Renal pelvis (tissue), 4 donors: ENCODE results near the gene BMP8B. TPM values are rescaled to one million over a fixed set of nuclear protein-coding genes. Genes with fewer than 3 reads are reported as not detected.
"Not testable (repeated sequence)": the region's sequence is repeated elsewhere in the genome, so short reads cannot be mapped to it uniquely, and the experiment has no call there.

ENCODE experiments used
- DNase-seq: peaks from one replicate; pipeline ENCODE4 v3.0.0-alpha.2; 2013
- polyA plus RNA-seq, 3 donors: library from polyadenylated mRNA; unstranded; fragments of 120-200 nt; gene quantifications; one replicate each; pipeline ENCODE4 v1.2.1, GENCODE V29; 2013; ENCODE audit not compliant: insufficient read length in 3 of 3

The BMP8B gene
- polyA plus RNA-seq, 3 donors: 1.6 to 3.4 (median 2.8) TPM

- no peak for DNase-seq
Observed at GRCh38 chr1:39779821-39780220, 8.8 kb downstream of the BMP8B start.

- no peak for DNase-seq
Observed at GRCh38 chr1:39779137-39779536, 9.5 kb downstream of the BMP8B start.

DNA sequence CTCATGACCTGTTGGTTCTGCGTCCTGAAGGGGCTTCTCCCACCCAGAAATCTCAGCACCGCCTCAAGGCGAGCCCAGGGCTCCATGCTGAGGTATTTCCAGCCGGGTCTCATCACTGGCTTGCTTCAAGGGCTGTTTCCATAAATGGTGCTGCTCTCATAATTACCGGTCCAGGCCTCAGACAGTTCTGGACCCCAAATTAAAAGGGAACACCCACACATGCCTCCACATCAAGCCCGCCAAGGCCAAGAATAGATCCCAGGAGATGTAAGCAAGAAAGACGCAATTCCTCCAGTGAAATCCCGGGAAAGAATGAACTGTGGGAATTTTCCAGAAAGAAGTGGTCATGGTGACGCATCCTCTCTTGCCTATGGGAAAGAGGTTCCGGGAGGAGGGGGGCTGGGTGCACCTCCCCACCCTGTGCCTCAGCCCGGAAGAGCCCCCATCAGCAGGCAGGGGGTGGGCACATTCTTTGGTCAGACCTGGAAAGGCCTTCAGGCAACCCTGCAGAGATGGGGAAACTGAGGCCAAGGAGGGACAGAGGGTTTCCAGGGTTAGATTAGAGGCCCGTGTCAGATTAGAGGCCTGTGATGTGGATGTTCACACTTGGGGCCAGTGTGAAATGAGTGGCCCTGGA lies 10.1 kb downstream of the BMP8B start:
- not testable (repeated sequence) for DNase-seq

- DNase-seq: not testable (repeated sequence)
Observed at GRCh38 chr1:39777896-39778295, 10.8 kb downstream of the BMP8B start.

DNA sequence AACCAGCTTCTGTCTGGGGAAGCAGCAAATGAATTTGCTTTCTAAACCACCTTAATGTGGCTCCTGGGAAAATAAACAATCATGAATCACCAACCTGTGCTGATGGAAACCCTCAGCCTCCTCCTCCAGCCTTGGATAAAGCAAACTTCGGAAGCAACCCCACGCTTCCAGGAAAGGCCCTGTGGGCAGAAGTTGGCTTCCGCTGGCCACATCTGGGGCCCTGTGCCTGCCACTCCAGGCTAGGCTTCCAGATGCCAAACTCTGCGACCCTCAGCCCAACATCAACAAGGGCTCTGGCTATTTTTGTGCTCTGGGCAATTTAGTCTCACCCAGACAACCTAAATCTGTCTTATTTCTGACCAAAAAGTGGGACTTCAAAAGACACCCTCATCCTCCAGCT lies 11.4 kb downstream of the BMP8B start:
- DNase-seq: no peak

DNA sequence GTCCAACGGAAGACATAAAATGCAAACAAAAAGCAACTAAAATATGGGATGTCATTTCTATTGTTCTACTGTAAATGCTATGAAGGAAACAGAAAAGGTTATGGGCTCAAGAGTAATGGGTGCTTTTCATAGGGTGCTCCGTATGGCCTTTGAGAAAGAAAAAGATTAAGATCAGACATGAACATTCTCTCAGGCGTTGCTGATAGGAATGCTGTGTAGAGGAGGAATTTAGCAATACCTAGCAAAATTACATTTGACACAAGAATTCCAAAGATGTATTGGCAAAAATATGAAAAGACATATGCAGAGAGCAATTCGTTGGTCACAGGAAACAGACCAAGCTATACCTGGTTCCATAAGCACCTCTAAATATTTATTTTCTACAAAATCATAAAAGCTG lies 11.8 kb downstream of the BMP8B start:
- DNase-seq: no peak

- no peak for DNase-seq
Observed at GRCh38 chr1:39776400-39776713, 12.3 kb downstream of the BMP8B start.

- DNase-seq: not testable (repeated sequence)
Observed at GRCh38 chr1:39775676-39776399, 12.8 kb downstream of the BMP8B start.

GRCh38 chr1:39775141-39775540 lies 13.5 kb downstream of the BMP8B start:
- DNase-seq: not testable (repeated sequence)

GRCh38 chr1:39773369-39773979 lies 15.2 kb downstream of the BMP8B start:
- not testable (repeated sequence) for DNase-seq

GRCh38 chr1:39771022-39771532 lies 17.6 kb downstream of the BMP8B start, which contains the start of gene OXCT2:
OXCT2 (minus strand) TSS chr1:39771348; CDS start chr1:39771255, 93 bp downstream.
- not testable (repeated sequence) for DNase-seq

DNA sequence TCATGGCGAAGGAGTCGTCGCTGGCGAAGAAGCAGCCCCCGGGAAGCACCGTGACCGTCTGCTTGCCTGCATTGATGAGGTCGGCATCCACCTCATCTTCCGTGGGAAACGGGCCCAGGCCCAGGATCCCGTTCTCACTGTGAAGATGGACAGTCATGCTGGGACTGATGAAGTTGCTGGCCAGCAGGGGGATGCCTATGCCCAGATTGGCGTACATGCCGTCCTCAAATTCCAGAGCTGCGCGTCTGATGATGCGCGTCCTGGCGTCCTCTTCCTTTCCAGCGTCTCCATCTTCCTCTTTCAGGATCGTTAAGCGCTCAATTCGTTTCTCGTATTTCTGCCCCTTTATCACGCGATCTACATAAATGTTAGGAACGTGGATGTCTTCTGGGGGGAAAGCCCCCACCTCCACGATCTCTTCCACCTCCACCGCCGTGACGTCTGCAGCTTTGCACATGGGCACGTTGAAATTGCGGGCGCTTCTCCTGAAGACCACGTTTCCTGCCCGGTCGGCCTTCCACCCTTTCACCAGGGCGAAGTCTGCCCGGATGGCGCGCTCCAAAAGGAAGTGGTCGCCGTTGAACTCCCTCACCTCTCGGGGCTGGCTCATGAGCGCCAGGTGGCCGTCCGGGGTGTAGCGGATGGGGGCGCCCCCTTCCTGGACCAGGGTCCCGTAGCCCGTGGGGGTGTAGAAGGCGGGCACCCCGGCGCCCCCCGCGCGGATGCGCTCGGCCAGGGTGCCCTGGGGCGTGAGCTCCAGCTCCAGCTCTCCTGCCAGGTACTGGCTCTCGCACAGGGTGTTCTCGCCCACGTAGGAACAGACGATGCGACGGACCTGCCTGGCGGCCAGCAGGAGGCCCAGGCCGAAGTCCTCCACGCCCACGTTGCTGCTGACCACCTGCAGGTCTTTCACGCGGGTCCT lies 18.3 kb downstream of the BMP8B start:
- DNase-seq: not testable (repeated sequence)

DNA sequence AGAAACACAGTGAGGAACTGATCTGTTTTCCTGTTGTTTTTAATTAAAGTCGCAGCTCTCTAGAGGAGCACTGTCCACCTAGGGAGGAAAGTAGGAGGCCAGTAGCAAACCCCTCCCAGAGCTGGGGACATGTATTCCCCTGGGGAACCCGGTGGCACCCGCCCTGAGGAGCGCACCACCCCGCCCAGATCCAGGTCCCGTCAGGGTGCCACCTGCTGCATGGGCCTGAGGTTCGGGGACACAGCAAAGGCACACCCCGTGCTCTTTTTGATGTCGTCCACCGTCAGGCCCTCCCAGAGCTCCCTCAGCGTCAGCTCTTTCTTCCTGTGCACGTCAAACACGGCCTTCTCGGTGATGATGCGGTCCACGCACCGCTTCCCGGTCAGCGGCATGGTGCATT lies 19.2 kb downstream of the BMP8B start:
- DNase-seq: not testable (repeated sequence)

- not testable (repeated sequence) for DNase-seq
Observed at GRCh38 chr1:39766466-39766865, 22.2 kb downstream of the BMP8B start.

DNA sequence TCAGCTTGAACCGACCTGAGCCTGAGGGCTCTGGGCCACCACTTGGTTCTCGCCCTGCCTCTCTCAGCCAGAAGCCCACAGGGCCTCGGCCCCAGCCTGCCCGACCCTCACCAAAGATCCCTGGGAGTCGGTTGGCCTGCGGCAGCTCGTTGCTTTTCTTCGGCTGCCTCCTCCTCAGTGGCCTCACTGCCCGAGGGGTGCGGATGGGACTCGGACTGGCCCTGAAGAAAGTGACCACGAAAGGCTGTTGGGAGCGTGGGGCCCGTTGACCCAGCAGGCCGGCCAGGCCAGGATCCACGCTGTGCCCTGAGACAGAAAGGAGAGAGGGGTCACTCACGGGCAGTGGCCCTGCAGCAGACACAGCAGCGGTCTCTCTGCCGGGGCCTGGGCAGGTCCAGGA lies 24.2 kb downstream of the BMP8B start:
- DNase-seq: not testable (repeated sequence)

- DNase-seq: not testable (repeated sequence)
Observed at GRCh38 chr1:39763619-39764374, 24.9 kb downstream of the BMP8B start.

DNA sequence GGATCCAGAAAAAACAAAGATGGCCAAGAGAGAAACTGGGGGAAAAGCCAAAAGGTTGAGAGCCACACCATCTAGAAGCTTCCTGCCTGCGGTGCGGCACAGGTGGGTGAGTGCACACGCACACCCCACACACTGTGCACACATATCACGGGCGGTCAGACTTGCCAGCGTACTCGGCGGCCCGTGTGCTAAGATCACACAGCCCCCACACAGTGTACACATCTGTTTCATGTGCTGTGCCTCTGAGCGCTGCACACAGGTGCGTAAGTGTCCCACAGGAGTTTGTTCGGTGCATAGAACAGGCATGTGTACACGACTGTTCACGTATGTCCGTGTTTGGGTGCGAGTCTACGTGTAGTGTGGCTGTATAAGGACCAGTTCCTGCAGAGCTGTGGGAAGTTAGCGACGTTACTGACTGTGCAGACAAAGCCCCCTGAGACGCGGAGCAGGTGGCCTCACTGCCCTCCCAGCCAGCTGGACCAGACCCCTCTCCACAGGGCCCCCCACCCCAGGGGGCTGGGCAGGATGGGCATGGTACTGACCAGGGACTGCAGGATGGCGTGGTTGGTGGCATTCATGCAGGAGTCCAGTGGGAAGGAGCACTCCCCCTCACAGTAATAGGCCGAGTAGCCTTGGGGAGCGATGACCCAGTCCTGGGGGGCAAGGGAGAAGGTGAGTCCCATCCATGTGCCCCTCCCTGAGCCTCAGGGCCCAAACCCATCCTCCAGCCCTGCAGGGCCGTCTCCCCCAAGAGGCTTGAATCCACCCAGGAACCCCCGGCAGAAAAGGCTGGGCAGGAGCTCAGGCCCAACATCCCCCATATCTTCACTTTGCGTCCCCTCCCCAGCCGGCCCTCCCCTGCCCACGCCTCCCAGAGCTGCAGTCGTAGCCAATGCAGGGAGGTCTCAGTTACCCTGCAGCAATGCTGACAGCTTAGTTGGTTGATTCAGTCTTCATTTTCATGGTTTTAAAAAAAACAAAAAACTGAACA lies 25.8 kb downstream of the BMP8B start:
- DNase-seq: no peak

GRCh38 chr1:39761557-39762260 lies 27.0 kb downstream of the BMP8B start:
- DNase-seq: no peak

DNA sequence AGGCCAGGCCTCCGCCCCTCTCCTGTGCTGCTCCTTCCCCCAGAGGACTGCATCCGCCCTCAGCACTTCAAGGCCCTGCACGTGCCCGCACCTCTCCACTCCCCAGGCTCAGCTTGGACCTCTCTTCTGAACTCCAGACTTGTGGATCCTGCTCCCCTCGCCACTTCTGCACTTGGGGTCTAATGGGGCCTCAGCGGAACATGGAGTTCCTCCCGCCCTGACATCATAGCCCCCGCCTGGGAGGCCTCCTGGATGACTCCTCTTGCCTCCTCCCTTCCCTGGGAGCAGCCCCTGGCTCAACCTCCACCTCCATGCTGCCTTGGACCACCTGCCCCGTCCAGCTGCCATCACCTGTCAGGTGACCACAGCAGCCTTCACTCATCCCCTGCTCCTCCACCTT lies 27.6 kb downstream of the BMP8B start:
- no peak for DNase-seq
